A549 (cell line): ENCODE data around the gene FLII. TPM values are rescaled to one million over a fixed set of nuclear protein-coding genes. Genes with fewer than 3 reads are reported as not detected.

Experiments
- ATAC-seq, 2 experiments: fragments of 200-7000 bp in 1 of 2; fragments of >200 bp in 1 of 2; cut with Nextera tagmentation in 1 of 2; cut with Tn5 transposase in 1 of 2; 3 replicates each; pipeline versions ENCODE4 v1.8.0 to v1.9.1; 2018 to 2020; ENCODE audit warnings: mild to moderate bottlenecking in 1 of 2, moderate library complexity in 1 of 2
- CTCF ChIA-PET: fragments of 300-600 bp; sonication (Branson Sonifier 250); formaldehyde crosslinking; extraction: SDS; loops from one replicate; lab custom pipeline; 2021; ENCODE audit warnings: antibody characterized with exemption, inconsistent platforms; lab: Yijun Ruan, JAX
- POLR2A ChIA-PET: fragments of 350-600 bp; formaldehyde crosslinking; extraction: SDS; loops from one replicate; lab custom pipeline; 2021; ENCODE audit warnings: antibody characterized with exemption, inconsistent platforms; lab: Yijun Ruan, JAX
- DNase-seq, 2 experiments: peaks; one replicate each; pipeline versions ENCODE4 v3.0.0 to v3.0.0-alpha.2; 2011 to 2016; ENCODE audit warnings: low read depth in 1 of 2, low spot score in 1 of 2
- FAIRE-seq: peaks from 2 replicates; lab custom pipeline; 2011; peaks lifted over from hg19 to GRCh38; lab: Jason Lieb, UNC
- H3K27ac ChIP-seq, 2 experiments: fragments of >200 bp; sonication (Bioruptor Twin); formaldehyde crosslinking; 3 replicates each; pipeline ENCODE4 v1.5.1; 2016 to 2017
- H3K4me1 ChIP-seq: fragments of >200 bp; sonication (Bioruptor Twin); formaldehyde crosslinking; 3 replicates; pipeline ENCODE4 v1.6.1; 2016
- H3K4me2 ChIP-seq: fragments of >200 bp; sonication (Bioruptor Twin); formaldehyde crosslinking; 3 replicates; pipeline ENCODE4 v1.6.1; 2016
- H3K4me3 ChIP-seq: fragments of >200 bp; sonication (Bioruptor Twin); formaldehyde crosslinking; 3 replicates; pipeline ENCODE4 v1.5.1; 2016
- H3K9me3 ChIP-seq: fragments of >200 bp; sonication (Bioruptor Twin); formaldehyde crosslinking; 3 replicates; pipeline ENCODE4 v1.6.1; 2016
- BCL3 ChIP-seq: fragments of >200 bp; sonication (Bioruptor Twin); formaldehyde crosslinking; IDR thresholded peaks from 3 replicates; pipeline ENCODE4 v1.6.1; 2016
- CTCF ChIP-seq: fragments of >200 bp; sonication (Bioruptor Twin); formaldehyde crosslinking; IDR thresholded peaks from 3 replicates; pipeline ENCODE4 v1.5.1; 2016
- E2F6 ChIP-seq: IDR thresholded peaks from 2 replicates; pipeline ENCODE4 v1.6.1; 2012; ENCODE audit warnings: low read depth, borderline replicate concordance
- EP300 ChIP-seq, 2 experiments: fragments of >200 bp; sonication (Bioruptor Twin); formaldehyde crosslinking; IDR thresholded peaks; 2 replicates in 1 of 2; 3 replicates in 1 of 2; pipeline ENCODE4 v1.6.1; 2016 to 2017
- FOSB ChIP-seq: fragments of 250-450 bp; sonication (Bioruptor Pico); IDR thresholded peaks from 2 replicates; pipeline ENCODE4 v1.5.0; 2020; ENCODE audit warnings: mild to moderate bottlenecking, moderate library complexity
- FOSL2 ChIP-seq, 2 experiments: fragments of 450-650 bp in 1 of 2; fragments of >200 bp in 1 of 2; sonication (Bioruptor Twin) in 1 of 2; formaldehyde crosslinking; IDR thresholded peaks; 2 replicates each; pipeline versions ENCODE4 v1.5.0 to v1.6.1; 2016 to 2020; ENCODE audit warnings: mild to moderate bottlenecking in 1 of 2, moderate library complexity in 1 of 2
- HEYL ChIP-seq: fragments of 250-450 bp; sonication (Bioruptor Pico); IDR thresholded peaks from 2 replicates; pipeline ENCODE4 v1.8.0; 2021; ENCODE audit warnings: mild to moderate bottlenecking, moderate library complexity
- KDM1A ChIP-seq: fragments of 200-600 bp; sonication (generic); IDR thresholded peaks from 2 replicates; pipeline ENCODE4 v1.6.1; 2016; ENCODE audit warnings: low read depth, mild to moderate bottlenecking
- KDM5A ChIP-seq: fragments of 200-600 bp; sonication (generic); IDR thresholded peaks from 2 replicates; pipeline ENCODE4 v1.6.1; 2016; ENCODE audit warnings: antibody characterized with exemption, mild to moderate bottlenecking
- NFE2L2 ChIP-seq: fragments of 150-350 bp; conservative IDR thresholded peaks from 2 replicates; pipeline ENCODE4 v1.6.1; 2014; ENCODE audit warnings: low read length
- POLR2A ChIP-seq: IDR thresholded peaks from 2 replicates; pipeline ENCODE4 v1.6.1; 2012; ENCODE audit warnings: mild to moderate bottlenecking, low read length
- RAD21 ChIP-seq, 2 experiments: fragments of >200 bp in 1 of 2; sonication (Bioruptor Twin) in 1 of 2; formaldehyde crosslinking in 1 of 2; IDR thresholded peaks in 1 of 2; conservative IDR thresholded peaks in 1 of 2; 2 replicates in 1 of 2; 3 replicates in 1 of 2; pipeline ENCODE4 v1.6.1; 2012 to 2018; ENCODE audit warnings: inconsistent platforms in 1 of 2
- RARB ChIP-seq: fragments of 250-450 bp; sonication (Bioruptor Pico); IDR thresholded peaks from 2 replicates; pipeline ENCODE4 v1.8.0; 2021; ENCODE audit warnings: mild to moderate bottlenecking, moderate library complexity
- REST ChIP-seq: fragments of 200-600 bp; sonication (generic); IDR thresholded peaks from 2 replicates; pipeline ENCODE4 v1.6.1; 2016; ENCODE audit warnings: antibody characterized with exemption, mild to moderate bottlenecking, moderate library complexity
- RFX5 ChIP-seq: fragments of 450-650 bp; IDR thresholded peaks from 2 replicates; pipeline ENCODE4 v1.7.1; 2014; ENCODE audit warnings: antibody characterized with exemption, mild to moderate bottlenecking, moderate library complexity
- RNF2 ChIP-seq: fragments of 200-600 bp; sonication (generic); IDR thresholded peaks from 2 replicates; pipeline ENCODE4 v1.6.1; 2016; ENCODE audit warnings: low read depth, mild to moderate bottlenecking, antibody characterized with exemption, moderate library complexity, borderline replicate concordance
- SMC3 ChIP-seq: fragments of >200 bp; sonication (Bioruptor Twin); formaldehyde crosslinking; IDR thresholded peaks from 3 replicates; pipeline ENCODE4 v1.6.1; 2018; ENCODE audit warnings: inconsistent platforms
- TP53 ChIP-seq: fragments of 250-450 bp; sonication (Bioruptor Pico); IDR thresholded peaks from 2 replicates; pipeline ENCODE4 v1.5.0; 2021; ENCODE audit warnings: mild to moderate bottlenecking, moderate library complexity
- ZFP36 ChIP-seq: fragments of 450-650 bp; IDR thresholded peaks from 2 replicates; pipeline ENCODE4 v1.6.1; 2014; ENCODE audit warnings: borderline replicate concordance; ENCODE audit not compliant: partially characterized antibody
- WGBS: methylation state at CpG from one replicate; pipeline ENCODE4 v1.1.6; 2017; ENCODE audit errors: missing lambda C conversion rate; 5-methylcytosine and 5-hydroxymethylcytosine counted together
- polyA plus RNA-seq, 4 experiments: library from polyadenylated mRNA; depleted of rRNA in 3 of 4; stranded (reverse); fragments of >200 nt; fragmentation: RNase III in 1 of 4; extraction: RNeasy Plus Mini Kit Qiagen cat#74134 plus additional on column Dnase treatment in 1 of 4; gene quantifications; 2 replicates in 3 of 4; 3 replicates in 1 of 4; pipeline ENCODE4 v1.2.3, GENCODE V29; 2011 to 2017

The FLII gene
- polyA plus RNA-seq, 2 of the 4 experiments (the other 2 are of a cell fraction) = 253 to 280 TPM

GRCh38 chr17:18229254-18229653 is 29.3 kb downstream of the FLII start:
- ChIA-PET POLR2A (no interaction called here), CTCF (interaction anchor here (1.1 to 12.1 kb wide), 4 partner anchors 11 to 118 kb away, joined by 3 to 103 read pairs (median 20); no protein-coding TSS in a partner anchor)

GRCh38 chr17:18228176-18228682 is 30.3 kb downstream of the FLII start:
- TF ChIP-seq KDM1A (0 out of 2 replicates have a peak, but pooled peaks have one; percentile 24), RARB (CRISPR knock-in tag) (no peak)
- WGBS = 83% methylated on average over 10 of the region's 10 CpGs
- peaks cover 11% of the 10 kb centered on the region for H3K4me1 ChIP-seq
- ChIA-PET POLR2A (no interaction called here), CTCF (interaction anchor here (1.6 kb wide), 1 partner anchor 19 kb away, joined by 6 read pairs; no protein-coding TSS in a partner anchor)
- no peak overlapping the region for H3K27ac ChIP-seq
- H3K4me2 ChIP-seq = no peak overlapping the region
- ATAC-seq (no peak), DNase-seq (no peak), FAIRE-seq (no peak)
- H3K4me3 ChIP-seq = no peak overlapping the region
- H3K9me3 ChIP-seq = no peaks in the 10 kb centered on the region

More at GRCh38 chr17:18229254-18229653, 29.3 kb downstream of the FLII start:
- Histone ChIP-seq H3K4me1 (peaks cover 11% of the 10 kb centered on the region), H3K4me2 (no peak overlapping the region), H3K9me3 (no peaks in the 10 kb centered on the region), H3K4me3 (no peak overlapping the region), H3K27ac (no peak overlapping the region)
- 84% methylated on average over 4 of the region's 4 CpGs for WGBS
- DNase-seq (no peak), FAIRE-seq (no peak), ATAC-seq (no peak)
- TF ChIP-seq BCL3 = no peak
- no peak for TF ChIP-seq EP300 (IDR thresholded peaks at IDR 0.05)
- TF ChIP-seq REST = no peak
- TF ChIP-seq TP53 (CRISPR knock-in tag) = no peak

GRCh38 chr17:18227635-18228034 is 30.9 kb downstream of the FLII start:
- Histone ChIP-seq H3K27ac (no peak overlapping the region), H3K4me1 (peaks cover 11% of the 10 kb centered on the region), H3K9me3 (no peaks in the 10 kb centered on the region), H3K4me3 (no peak overlapping the region), H3K4me2 (no peak overlapping the region)
- CTCF ChIA-PET = interaction anchor here (1.1 to 1.6 kb wide), 3 partner anchors 10 to 36 kb away, joined by 4 to 8 read pairs (median 6); no protein-coding TSS in a partner anchor
- ATAC-seq (no peak), DNase-seq (no peak), FAIRE-seq (no peak)
- POLR2A ChIA-PET = no interaction called here
- 91% methylated on average over 5 of the region's 5 CpGs for WGBS
- TF ChIP-seq POLR2A (no peak), EP300 (IDR thresholded peaks at IDR 0.05) (no peak), RNF2 (no peak), CTCF (no peak), FOSL2 (IDR thresholded peaks at IDR 0.05) (no peak), FOSL2 (CRISPR knock-in tag; IDR thresholded peaks at IDR 0.05) (no peak), BCL3 (no peak), ZFP36 (no peak), HEYL (CRISPR knock-in tag) (no peak), RAD21 (conservative IDR thresholded peaks at IDR 0.05 in 1 of 2, IDR thresholded peaks at IDR 0.05 in 1 of 2) (no peak), FOSB (CRISPR knock-in tag) (no peak), NFE2L2 (no peak), E2F6 (no peak), RFX5 (no peak), SMC3 (no peak), TP53 (CRISPR knock-in tag) (no peak), KDM5A (no peak)
